ENCODE measurements around the gene MC2R. TPM values are rescaled to one million over a fixed set of nuclear protein-coding genes. Genes with fewer than 3 reads are reported as not detected.

Gene MC2R
- polyA plus RNA-seq, 1 experiment: not detected

DNA sequence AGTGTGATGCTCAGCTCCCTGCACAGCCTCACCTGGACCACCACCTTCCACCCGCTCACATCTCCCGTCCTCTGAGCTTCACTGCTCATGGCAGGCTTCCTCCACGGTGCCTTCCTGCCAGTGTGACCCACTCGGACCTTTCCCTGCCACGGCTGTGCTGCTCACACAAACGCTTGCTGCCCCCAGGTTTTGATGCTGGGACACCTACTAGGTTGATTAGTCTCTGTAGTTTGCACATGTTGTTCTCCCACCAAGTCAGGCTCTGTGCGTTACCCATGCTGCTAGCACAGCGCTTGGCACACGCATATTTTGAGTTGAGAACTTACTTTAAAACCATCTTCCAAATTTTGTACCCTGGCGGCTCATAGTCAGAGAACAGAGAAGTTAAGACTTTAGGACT lies 2.1 kb downstream of the MC2R start:
- no peak for DNase-seq (ENCODE audit: low read depth)
- POLR2A ChIA-PET: no interaction called here
- CTCF ChIA-PET: no interaction called here
- Histone ChIP-seq H3K27me3 (ENCODE audit: control insufficient read depth, insufficient read depth, low read length) (no peaks in the 10 kb centered on the region), H3K36me3 (ENCODE audit: control insufficient read depth, insufficient read depth, low read length) (no peaks in the 10 kb centered on the region), H3K4me3 (ENCODE audit: low read depth, low read length) (no peak overlapping the region)
- TF ChIP-seq, protein P1, sequence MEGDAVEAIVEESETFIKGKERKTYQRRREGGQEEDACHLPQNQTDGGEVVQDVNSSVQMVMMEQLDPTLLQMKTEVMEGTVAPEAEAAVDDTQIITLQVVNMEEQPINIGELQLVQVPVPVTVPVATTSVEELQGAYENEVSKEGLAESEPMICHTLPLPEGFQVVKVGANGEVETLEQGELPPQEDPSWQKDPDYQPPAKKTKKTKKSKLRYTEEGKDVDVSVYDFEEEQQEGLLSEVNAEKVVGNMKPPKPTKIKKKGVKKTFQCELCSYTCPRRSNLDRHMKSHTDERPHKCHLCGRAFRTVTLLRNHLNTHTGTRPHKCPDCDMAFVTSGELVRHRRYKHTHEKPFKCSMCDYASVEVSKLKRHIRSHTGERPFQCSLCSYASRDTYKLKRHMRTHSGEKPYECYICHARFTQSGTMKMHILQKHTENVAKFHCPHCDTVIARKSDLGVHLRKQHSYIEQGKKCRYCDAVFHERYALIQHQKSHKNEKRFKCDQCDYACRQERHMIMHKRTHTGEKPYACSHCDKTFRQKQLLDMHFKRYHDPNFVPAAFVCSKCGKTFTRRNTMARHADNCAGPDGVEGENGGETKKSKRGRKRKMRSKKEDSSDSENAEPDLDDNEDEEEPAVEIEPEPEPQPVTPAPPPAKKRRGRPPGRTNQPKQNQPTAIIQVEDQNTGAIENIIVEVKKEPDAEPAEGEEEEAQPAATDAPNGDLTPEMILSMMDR (IDR thresholded peaks at IDR 0.05; ENCODE audit: insufficient read depth, low read depth, low read length): no peak

DNA sequence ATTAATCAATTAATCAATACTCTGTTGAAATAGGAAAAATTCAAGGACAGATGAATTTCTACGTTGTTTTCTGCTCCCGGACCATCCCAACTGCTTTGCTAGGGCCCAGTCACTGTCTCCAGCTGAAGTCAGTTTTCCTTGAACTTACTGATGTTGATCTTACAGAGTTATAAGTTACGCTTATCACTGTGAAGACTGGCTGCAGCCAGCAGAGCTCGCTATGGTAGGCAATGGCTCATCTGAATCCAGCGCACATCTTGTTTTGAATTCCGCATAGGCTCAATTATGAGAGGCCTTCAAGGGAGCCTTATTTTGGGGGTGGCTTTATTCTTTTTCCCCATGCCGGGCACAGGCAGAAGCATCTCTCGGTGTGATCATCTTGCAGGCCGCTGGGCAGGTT lies 2.7 kb downstream of the MC2R start:
- H3K36me3 ChIP-seq (ENCODE audit: control insufficient read depth, insufficient read depth, low read length): no peaks in the 10 kb centered on the region
- no peaks in the 10 kb centered on the region for H3K27me3 ChIP-seq (ENCODE audit: control insufficient read depth, insufficient read depth, low read length)
- no peak overlapping the region for H3K4me3 ChIP-seq (ENCODE audit: low read depth, low read length)
- no peak for DNase-seq (ENCODE audit: low read depth)
- ChIA-PET CTCF (no interaction called here), POLR2A (no interaction called here)
- TF ChIP-seq, protein P1 (IDR thresholded peaks at IDR 0.05; ENCODE audit: insufficient read depth, low read depth, low read length): no peak

DNA sequence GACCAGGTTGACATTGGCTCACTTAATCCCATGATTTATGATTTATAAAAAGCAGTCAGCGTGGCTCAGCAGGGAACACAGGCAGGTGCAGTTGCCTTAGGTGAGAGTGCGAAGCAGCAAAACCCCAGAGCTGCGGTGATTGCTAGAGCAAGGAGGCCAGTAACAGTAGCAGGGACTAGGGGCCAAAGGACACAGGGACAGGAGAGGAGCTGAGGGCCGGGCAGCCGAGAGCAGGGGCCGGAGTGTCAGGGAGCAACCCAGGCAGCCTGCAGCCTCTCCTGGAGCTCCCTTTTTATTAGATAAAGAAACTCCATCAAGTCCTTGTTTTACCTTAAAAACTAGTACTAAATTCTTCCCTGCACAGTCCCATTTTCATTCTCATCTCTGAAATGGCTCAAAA lies 4.3 kb downstream of the MC2R start:
- CTCF ChIA-PET: no interaction called here

DNA sequence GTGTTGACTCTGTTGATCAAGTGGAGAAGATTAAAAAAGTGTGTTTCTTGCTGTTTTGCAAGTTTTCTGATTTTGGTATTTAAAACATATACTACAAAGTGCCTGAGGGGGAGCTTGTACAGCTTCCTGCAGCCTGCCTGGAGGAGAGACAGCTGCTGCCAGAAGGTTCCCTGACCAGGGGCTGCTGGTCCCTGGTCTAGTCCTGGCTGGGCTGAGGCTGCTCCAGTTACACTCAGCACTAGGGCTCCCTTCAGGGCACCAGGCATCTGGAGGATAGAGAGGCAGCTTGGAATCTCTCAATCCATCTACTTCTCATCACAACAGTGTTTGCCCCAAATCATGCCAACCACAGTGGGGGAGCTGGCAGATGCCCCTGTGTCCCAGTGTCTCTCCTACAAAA lies 4.8 kb downstream of the MC2R start:
- Histone ChIP-seq H3K27me3 (ENCODE audit: control insufficient read depth, insufficient read depth, low read length) (no peaks in the 10 kb centered on the region), H3K4me3 (ENCODE audit: low read depth, low read length) (no peak overlapping the region), H3K36me3 (ENCODE audit: control insufficient read depth, insufficient read depth, low read length) (no peaks in the 10 kb centered on the region)
- ChIA-PET POLR2A (no interaction called here), CTCF (no interaction called here)
- DNase-seq (ENCODE audit: low read depth): no peak
- TF ChIP-seq, protein P1 (IDR thresholded peaks at IDR 0.05; ENCODE audit: insufficient read depth, low read depth, low read length): no peak

More for the DNA sequence above, 4.3 kb downstream of the MC2R start:
- TF ChIP-seq, protein P1 (IDR thresholded peaks at IDR 0.05; ENCODE audit: insufficient read depth, low read depth, low read length): no peak
- H3K36me3 ChIP-seq (ENCODE audit: control insufficient read depth, insufficient read depth, low read length): no peaks in the 10 kb centered on the region
- no peaks in the 10 kb centered on the region for H3K27me3 ChIP-seq (ENCODE audit: control insufficient read depth, insufficient read depth, low read length)
- H3K4me3 ChIP-seq (ENCODE audit: low read depth, low read length): no peak overlapping the region
- DNase-seq (ENCODE audit: low read depth): no peak
- POLR2A ChIA-PET: no interaction called here

DNA sequence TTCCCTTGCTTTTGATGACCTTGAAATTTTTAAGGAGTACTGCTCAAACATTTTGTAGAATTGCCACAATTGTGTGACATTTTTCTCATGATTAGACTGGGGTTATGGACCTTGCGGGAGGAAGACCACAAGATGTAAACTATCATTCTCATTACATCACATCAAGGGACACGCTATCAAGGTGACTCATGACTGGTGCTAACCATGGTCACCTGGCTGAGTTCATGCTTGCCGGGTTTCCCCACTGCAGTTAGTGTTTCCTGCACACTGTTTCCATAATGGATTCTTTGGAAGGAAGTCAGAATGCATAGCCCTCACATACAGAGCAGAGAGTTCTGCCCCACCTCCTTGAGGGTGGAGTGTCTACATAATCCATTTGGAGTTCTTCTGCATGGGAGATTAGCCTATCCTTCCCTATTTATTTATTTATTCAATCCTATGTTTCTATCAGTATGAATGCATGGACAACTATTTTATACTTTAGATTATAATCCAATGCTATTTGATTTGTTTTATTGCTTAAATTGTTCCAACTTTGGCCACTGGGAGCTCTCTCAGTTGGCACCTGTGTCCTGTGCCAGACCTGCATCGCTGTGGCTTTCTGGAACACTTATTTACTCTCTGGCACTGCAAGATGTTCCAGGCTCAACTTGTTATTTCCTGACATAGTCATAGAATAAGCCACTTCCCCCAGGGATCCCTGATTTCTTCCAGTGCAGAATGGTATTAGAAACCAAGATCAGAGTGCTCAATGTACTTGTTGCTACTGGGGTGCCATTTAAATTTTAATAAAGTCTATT lies 6.0 kb downstream of the MC2R start:
- POLR2A ChIA-PET: no interaction called here
- no peak for DNase-seq (ENCODE audit: low read depth)
- TF ChIP-seq, protein P1 (IDR thresholded peaks at IDR 0.05; ENCODE audit: insufficient read depth, low read depth, low read length): no peak
- CTCF ChIA-PET: no interaction called here
- H3K27me3 ChIP-seq (ENCODE audit: control insufficient read depth, insufficient read depth, low read length): no peaks in the 10 kb centered on the region
- no peak overlapping the region for H3K4me3 ChIP-seq (ENCODE audit: low read depth, low read length)
- H3K36me3 ChIP-seq (ENCODE audit: control insufficient read depth, insufficient read depth, low read length): no peaks in the 10 kb centered on the region

Data from BJ (cell line).